Measurements from ENCODE around the gene SLC16A1.

DNA sequence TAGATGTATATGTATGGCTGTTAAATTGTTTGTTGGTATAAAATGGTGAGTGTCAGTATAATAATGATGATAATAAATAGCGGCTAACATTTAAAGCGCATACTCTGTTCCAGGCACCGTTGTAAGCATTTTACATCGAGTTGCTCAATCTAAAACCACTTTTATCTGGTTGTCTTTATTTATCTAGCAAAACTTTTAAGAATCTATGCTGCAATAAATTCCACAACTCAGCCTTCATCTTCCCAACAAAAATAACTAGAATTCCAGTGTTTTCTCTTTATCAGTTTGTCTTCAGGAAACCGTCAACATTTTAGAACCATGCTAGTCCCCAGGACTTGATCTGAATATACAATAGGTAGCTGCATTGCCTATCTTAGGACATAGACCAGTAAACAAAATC, 19.3 kb upstream of the SLC16A1 start:
- TF ChIP-seq POLR2A (IDR thresholded peaks at IDR 0.05) = no peak
- TF ChIP-seq, protein P1, sequence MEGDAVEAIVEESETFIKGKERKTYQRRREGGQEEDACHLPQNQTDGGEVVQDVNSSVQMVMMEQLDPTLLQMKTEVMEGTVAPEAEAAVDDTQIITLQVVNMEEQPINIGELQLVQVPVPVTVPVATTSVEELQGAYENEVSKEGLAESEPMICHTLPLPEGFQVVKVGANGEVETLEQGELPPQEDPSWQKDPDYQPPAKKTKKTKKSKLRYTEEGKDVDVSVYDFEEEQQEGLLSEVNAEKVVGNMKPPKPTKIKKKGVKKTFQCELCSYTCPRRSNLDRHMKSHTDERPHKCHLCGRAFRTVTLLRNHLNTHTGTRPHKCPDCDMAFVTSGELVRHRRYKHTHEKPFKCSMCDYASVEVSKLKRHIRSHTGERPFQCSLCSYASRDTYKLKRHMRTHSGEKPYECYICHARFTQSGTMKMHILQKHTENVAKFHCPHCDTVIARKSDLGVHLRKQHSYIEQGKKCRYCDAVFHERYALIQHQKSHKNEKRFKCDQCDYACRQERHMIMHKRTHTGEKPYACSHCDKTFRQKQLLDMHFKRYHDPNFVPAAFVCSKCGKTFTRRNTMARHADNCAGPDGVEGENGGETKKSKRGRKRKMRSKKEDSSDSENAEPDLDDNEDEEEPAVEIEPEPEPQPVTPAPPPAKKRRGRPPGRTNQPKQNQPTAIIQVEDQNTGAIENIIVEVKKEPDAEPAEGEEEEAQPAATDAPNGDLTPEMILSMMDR (IDR thresholded peaks at IDR 0.05) = no peak

Data from thyroid gland (tissue), 4 donors.